Activated T-cell treated with anti-CD3 and anti-CD28 coated beads, Interleukin-2, amount 50 U/mL, for 4 hours (primary cell): ENCODE data around the gene YTHDF1. TPM values are rescaled to one million over a fixed set of nuclear protein-coding genes. Genes with fewer than 3 reads are reported as not detected.

Experiments used
- ATAC-seq, 2 donors: fragments of 200-7000 bp; cut with Tn5 transposase; one replicate each; pipeline ENCODE4 v1.10.0; 2021
- DNase-seq: peaks from one replicate; pipeline ENCODE4 v3.0.0-alpha.2; 2020
- H3K27me3 Mint-ChIP-seq: one replicate; pipeline ENCODE4 v1.8.0; 2021; ENCODE audit warnings: low read depth, mixed read lengths
- H3K36me3 Mint-ChIP-seq: one replicate; pipeline ENCODE4 v1.8.0; 2022; ENCODE audit warnings: mixed read lengths; ENCODE audit not compliant: insufficient read depth
- H3K4me1 Mint-ChIP-seq: one replicate; pipeline ENCODE4 v1.8.0; 2021; ENCODE audit warnings: low read depth, mixed read lengths
- H3K4me3 Mint-ChIP-seq: one replicate; pipeline ENCODE4 v1.8.0; 2021; ENCODE audit warnings: mild to moderate bottlenecking, moderate library complexity, mixed read lengths
- H3K9me3 Mint-ChIP-seq: one replicate; pipeline ENCODE4 v1.8.0; 2021; ENCODE audit warnings: mixed read lengths
- total RNA-seq, 3 donors: library from RNA; stranded (reverse); gene quantifications; one replicate each; pipeline ENCODE4 v1.2.1, GENCODE V29; 2021

Gene YTHDF1
- total RNA-seq, 3 donors from 2014 or later: 53.5 to 59.6 (median 55.6) TPM

DNA sequence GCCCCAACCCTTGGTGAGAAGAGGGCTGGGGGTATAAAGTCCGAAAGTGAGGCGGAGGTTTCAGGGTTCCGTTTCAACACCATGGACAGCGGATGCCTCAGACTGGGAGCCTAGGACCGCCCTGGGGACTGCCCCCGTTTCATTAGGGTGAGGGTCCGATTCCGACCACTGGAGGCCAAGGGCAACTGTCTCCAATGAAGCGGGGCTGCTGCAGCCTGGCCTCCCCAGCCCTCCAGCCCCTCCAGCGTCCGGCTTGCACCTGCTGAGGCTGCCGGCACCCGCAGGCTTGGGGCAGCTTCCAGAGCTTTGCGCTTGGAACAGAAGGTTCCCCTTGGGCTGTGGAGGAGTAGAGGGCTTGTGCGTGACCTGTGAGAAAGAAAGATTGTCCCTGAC lies 39.9 kb downstream of the YTHDF1 start:
- Mint-ChIP-seq H3K4me1 (peaks cover 15% of the 10 kb centered on the region), H3K4me3 (no peak overlapping the region), H3K27me3 (peaks cover 48% of the 10 kb centered on the region), H3K36me3 (no peaks in the 10 kb centered on the region), H3K9me3 (no peaks in the 10 kb centered on the region)
- ATAC-seq (no peak), DNase-seq (no peak)

DNA sequence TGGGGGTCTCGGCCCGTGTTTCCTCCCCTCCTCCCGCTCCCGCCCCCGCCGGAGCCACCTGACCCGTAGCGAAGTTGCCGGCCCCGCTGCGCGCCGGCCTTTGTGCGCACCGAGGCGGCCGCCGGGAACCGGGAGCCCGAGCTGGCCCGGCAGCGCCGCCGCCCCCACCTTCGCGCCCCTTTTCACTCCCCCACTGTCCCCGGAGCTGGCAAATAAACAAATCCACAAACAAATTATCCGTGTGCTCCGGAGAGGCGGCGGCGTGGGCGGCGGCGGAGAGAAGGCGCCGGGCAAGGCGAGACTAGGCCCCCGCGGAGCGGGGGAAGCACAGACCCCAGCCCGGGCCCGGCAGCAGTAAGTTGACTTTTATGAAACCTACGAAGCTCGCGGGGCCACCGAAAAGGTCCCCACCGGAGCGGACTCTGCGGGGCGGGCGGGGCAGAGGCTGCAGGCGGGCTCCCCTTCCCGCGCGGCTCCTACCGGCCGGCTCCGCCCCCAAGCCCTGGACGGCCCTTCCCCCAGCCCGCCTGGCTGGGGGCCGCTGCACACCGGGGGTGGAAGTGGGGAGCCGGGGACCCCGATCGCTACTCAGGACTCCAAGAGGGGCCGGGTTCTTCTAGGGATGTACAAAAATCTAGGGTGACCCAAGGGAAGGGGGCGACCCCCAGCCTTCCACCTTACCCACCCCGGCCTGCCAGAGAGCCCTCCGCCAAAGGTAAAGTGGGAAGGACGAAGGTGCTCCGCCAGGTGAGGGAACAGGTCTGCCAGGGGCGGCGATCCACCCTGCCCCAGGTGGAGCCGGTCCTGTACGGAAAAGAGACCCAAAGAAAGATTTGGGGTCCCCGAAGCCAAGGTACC lies 40.7 kb downstream of the YTHDF1 start:
- Mint-ChIP-seq H3K4me1 (peaks cover 15% of the 10 kb centered on the region), H3K9me3 (no peaks in the 10 kb centered on the region), H3K36me3 (no peaks in the 10 kb centered on the region), H3K4me3 (no peak overlapping the region), H3K27me3 (peaks cover 42% of the 10 kb centered on the region)
- ATAC-seq (no peak), DNase-seq (no peak)

DNA sequence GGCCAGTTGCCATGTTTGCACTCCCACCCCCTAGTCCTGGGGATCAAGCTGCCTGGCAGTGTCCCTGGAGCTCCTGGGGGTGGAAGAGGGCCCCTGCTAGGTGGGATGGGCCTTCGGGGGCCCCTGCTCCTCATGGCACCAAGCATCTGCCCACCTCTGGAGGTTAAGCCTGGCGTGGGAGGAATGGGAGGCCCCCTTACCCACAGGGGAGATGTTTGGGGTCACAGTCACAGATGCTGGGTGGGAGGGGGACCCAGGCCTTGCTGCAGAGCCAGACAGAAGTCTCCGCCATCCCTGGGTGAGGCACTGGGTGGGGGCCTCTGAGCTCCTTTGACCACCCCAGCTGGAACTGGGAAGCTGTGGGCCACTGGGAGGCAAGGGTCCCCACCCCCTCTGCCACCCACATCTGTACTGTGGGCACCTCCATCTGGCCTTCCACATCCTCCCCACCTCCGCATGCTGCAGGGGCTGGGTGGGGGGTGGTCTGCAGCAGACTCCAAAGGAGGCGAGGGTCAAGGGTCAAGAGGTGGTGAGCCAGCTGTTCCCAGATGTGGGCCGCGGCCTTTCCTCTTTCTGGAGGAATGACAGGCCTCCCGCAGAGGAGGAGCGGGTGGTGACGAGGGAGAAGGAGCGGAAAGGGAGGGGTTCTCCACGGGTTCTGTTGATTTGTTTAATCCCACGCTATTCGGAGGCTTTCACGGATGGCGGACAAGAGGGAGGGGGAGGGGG lies 41.5 kb downstream of the YTHDF1 start:
- Mint-ChIP-seq H3K27me3 (peaks cover 36% of the 10 kb centered on the region), H3K36me3 (no peaks in the 10 kb centered on the region), H3K4me3 (no peak overlapping the region), H3K4me1 (peaks cover 12% of the 10 kb centered on the region), H3K9me3 (no peaks in the 10 kb centered on the region)
- no peak for DNase-seq
- no peak for ATAC-seq

DNA sequence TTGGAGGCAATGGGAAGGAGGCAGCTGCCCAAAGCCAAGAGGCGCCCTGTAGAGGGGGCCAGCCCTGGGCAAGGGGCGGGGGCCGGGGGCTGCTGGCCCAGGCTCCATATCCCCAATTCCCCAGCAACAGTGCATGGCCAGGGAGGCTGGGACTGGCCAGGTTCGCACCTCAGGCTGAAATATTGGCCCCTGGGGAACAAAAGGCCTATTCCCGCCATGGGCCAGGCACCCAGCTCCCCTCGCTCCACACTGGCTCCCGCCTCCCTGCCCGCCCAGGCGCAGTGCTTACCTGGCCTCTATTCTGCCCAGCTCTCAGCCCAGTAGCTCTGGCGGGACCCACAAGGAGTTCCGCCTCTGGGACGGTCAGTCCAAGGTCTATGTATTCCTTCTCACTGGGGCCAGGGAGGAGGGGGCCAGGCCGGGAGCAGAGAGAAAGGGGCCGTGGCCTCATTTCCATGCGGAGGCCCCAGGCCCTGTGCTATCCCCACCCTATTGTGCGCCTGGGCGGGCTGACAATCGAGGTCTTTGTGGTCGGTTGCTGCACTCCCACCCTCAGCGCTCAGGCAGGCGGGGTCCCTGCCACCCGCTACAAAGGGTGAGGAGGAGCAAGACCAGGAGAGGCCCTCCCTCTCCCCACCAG lies 42.3 kb downstream of the YTHDF1 start:
- DNase-seq: no peak
- H3K4me1 Mint-ChIP-seq: peaks cover 10% of the 10 kb centered on the region
- H3K36me3 Mint-ChIP-seq: no peaks in the 10 kb centered on the region
- H3K9me3 Mint-ChIP-seq: no peaks in the 10 kb centered on the region
- ATAC-seq: no peak
- H3K4me3 Mint-ChIP-seq: no peak overlapping the region
- peaks cover 35% of the 10 kb centered on the region for H3K27me3 Mint-ChIP-seq

DNA sequence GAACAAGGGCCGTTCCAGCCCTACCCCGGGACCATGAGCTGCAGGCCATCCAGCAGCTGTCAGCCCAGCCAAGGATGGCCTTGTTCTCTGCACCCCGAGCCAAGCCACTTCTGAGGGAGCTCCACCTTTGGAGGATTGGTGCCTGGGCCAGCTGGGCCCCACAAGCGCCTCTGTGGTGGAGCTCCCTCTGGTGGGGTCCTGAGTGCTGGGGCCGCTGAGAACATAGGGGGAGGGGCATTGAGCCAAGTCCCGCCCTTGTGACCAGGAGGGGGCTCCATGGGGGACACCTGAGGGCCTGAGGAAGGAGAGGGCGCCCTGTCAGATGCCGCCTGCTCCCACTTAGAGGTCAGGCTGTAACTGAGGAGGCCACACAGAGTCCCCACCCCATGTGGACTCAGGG lies 43.2 kb downstream of the YTHDF1 start:
- ATAC-seq (no peak), DNase-seq (no peak)
- Mint-ChIP-seq H3K4me3 (no peak overlapping the region), H3K36me3 (no peaks in the 10 kb centered on the region), H3K4me1 (peaks cover 8% of the 10 kb centered on the region), H3K27me3 (peaks cover 33% of the 10 kb centered on the region), H3K9me3 (no peaks in the 10 kb centered on the region)

DNA sequence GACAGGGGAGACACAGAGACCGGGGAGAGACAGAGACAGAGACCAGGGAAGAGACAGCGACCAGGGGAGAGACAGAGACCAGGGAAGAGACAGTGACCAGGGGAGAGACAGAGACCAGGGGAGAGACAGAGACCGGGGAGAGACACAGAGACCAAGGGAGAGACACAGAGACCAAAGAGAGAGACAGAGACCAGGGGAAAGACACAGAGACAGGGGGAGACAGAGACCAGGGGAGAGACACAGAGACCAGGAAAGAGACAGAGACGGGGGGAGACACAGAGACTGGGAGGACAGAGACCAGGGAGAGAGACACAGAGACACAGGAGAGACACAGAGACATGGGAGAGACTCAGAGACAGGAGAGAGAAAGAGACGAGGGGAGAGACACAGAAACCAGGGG lies 43.9 kb downstream of the YTHDF1 start:
- no peaks in the 10 kb centered on the region for H3K9me3 Mint-ChIP-seq
- no peaks in the 10 kb centered on the region for H3K36me3 Mint-ChIP-seq
- ATAC-seq (no peak), DNase-seq (no peak)
- H3K4me1 Mint-ChIP-seq: peaks cover 6% of the 10 kb centered on the region
- no peak overlapping the region for H3K4me3 Mint-ChIP-seq
- H3K27me3 Mint-ChIP-seq: peaks cover 31% of the 10 kb centered on the region

DNA sequence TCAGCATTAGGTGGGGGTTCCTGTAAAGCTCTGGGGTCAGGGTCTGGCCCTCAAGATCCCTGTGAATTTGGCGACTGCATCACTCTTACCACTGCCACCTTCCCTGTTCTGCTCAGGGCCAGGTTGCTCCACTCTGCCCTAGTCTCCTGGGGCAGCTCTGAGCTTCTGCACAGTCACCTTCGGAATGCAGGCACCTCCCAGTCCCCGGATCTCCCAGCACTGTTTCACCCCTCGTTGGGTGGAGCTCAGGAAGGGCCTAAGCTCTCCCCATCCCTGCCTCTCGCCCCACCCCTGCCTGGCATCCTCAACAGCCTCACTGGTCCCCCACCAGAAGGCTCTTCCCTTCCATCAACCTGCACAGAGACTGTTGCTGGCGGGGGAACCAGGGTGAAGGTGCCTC lies 46.2 kb downstream of the YTHDF1 start:
- no peak for ATAC-seq
- Mint-ChIP-seq H3K36me3 (no peaks in the 10 kb centered on the region), H3K4me3 (no peak overlapping the region), H3K4me1 (no peaks in the 10 kb centered on the region), H3K9me3 (no peaks in the 10 kb centered on the region), H3K27me3 (peaks cover 17% of the 10 kb centered on the region)
- no peak for DNase-seq

DNA sequence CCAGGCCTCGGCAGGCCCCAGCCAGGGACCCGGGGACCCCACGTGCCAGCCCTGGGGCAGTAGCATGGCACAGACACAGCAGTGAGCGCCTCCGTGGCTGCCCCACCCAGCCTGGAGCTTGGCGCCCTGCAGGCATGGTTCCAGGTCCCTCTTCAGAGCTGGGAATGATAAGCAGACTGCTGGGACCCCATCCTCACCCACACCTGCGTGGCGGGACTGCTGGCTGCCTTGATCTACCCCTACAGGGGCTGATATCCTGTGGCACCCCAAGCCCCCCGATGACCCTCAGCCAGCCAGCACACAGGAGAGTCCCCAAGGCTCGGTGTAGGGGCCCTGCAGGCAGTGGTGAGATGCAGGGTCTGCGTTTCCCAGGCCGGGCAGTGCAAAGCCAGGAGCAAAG lies 47.1 kb downstream of the YTHDF1 start:
- no peak for ATAC-seq
- Mint-ChIP-seq H3K9me3 (no peaks in the 10 kb centered on the region), H3K4me1 (no peaks in the 10 kb centered on the region), H3K27me3 (peaks cover 12% of the 10 kb centered on the region), H3K36me3 (no peaks in the 10 kb centered on the region), H3K4me3 (no peak overlapping the region)
- DNase-seq: no peak

DNA sequence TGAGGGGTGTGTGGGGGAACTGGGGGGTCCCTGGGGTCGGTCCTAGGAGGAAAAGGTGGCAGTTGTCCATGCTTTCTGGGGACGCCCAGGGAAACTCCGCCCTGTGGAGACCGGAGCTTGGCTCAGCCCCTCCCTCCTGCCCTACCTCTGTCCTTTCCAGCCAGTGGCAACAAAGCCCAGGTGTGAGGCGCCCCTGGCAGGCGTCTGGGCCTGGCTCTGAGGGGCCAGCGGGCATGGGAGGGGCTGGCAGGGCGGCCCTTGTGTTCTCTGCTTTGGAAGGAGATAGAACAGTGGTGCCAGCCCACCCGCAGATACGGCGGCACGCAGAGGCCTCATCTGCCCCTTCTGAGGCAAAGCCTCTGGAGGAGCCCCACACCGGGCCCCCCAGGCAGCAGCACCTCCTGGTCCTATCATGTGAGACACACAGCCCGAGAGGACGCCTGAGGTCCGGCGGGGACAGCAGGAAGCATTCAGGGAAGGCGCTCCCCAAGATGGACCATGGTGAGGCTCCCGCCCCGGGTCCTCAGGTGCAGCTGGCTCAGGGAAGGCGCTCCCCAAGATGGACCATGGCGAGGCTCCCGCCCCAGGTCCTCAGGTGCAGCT lies 47.9 kb downstream of the YTHDF1 start:
- DNase-seq (no peak), ATAC-seq (no peak)
- no peak overlapping the region for H3K4me3 Mint-ChIP-seq
- no peaks in the 10 kb centered on the region for H3K4me1 Mint-ChIP-seq
- H3K9me3 Mint-ChIP-seq: no peaks in the 10 kb centered on the region
- no peaks in the 10 kb centered on the region for H3K36me3 Mint-ChIP-seq
- H3K27me3 Mint-ChIP-seq: peaks cover 13% of the 10 kb centered on the region

DNA sequence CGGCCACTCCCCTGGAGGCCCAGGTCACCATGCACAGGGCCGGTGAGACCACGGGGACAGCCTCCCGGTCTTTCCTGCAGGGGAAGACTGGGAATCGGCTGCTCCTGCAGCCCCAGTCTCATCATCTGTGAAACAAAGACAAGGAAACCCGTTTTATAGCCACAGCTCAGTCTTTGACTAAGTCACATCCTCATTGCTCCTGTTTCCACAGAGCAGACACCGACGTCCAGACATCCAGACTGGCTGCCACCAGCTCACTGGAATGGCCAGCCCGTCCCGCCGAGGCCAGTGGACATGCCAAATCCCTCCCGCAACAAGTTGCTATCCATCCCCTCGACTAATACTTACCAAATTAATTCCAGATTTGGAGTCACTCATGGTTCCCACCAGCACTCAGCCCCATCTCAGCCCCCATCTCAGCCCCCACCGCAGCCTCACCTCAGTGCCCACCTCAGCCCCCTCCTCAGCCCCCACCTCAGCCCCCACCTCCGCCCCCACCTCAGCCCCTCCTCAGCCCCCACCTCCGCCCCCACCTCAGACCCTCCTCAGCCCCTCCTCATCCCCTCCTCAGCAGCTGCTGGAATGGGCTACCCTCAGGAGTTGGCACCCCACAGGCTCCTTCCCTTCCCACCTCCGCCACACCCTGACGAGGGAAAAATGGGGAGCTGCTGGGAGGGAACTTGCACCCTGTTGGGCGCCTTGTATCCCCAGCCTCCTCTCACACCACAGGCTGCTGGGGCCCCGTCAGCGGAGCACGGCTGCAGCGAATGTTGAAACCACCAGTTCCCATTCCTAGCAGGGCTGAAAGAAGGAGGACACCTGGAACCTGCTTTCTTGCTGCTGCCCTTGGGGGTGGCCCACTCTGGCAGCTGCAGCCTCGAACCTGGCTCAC lies 48.7 kb downstream of the YTHDF1 start:
- Mint-ChIP-seq H3K4me1 (peaks cover 2% of the 10 kb centered on the region), H3K36me3 (no peaks in the 10 kb centered on the region), H3K4me3 (no peak overlapping the region), H3K27me3 (peaks cover 15% of the 10 kb centered on the region), H3K9me3 (no peaks in the 10 kb centered on the region)
- DNase-seq: no peak
- ATAC-seq: no peak

DNA sequence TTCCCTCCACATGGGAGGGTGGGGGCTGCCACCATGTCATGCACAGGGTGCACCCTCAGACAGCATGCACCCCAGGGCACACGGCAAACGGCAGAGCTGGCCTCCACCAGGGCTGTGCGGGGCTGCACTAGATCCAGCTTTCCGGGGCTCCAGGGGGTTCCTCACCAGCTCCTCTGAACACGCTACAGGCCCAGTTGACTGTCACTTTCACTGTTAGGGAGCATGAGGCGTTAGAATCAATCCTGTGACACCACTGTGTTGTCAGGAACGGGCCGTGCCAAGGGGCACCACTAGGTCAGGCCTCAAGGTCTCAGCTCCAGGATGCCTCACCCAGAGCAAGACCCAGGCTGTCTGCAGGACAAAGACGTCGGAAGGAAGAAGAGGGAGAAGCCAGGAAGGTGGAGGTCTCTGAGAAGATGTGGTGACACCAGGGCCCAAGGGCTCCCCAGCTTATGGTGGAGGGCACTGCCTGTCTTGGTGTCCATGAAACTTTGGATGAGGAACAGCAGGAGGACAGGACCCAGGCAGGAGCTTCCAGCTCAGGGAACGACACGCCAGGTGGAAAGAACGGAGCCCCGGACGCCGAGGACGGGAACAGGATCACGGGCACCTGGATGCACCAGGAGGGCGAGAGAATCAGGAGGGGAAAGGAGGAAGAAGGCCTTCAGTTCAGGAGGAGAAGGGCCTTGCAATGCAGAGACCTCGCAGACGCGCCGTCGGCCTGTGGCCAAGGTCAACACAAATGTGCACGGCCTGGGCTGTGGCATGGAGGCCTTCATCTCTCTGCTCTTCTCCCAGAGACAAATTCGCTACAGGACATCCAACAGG lies 49.5 kb downstream of the YTHDF1 start:
- no peak overlapping the region for H3K4me3 Mint-ChIP-seq
- peaks cover 2% of the 10 kb centered on the region for H3K4me1 Mint-ChIP-seq
- H3K27me3 Mint-ChIP-seq: peaks cover 19% of the 10 kb centered on the region
- no peaks in the 10 kb centered on the region for H3K9me3 Mint-ChIP-seq
- no peaks in the 10 kb centered on the region for H3K36me3 Mint-ChIP-seq
- ATAC-seq (no peak), DNase-seq (no peak)

DNA sequence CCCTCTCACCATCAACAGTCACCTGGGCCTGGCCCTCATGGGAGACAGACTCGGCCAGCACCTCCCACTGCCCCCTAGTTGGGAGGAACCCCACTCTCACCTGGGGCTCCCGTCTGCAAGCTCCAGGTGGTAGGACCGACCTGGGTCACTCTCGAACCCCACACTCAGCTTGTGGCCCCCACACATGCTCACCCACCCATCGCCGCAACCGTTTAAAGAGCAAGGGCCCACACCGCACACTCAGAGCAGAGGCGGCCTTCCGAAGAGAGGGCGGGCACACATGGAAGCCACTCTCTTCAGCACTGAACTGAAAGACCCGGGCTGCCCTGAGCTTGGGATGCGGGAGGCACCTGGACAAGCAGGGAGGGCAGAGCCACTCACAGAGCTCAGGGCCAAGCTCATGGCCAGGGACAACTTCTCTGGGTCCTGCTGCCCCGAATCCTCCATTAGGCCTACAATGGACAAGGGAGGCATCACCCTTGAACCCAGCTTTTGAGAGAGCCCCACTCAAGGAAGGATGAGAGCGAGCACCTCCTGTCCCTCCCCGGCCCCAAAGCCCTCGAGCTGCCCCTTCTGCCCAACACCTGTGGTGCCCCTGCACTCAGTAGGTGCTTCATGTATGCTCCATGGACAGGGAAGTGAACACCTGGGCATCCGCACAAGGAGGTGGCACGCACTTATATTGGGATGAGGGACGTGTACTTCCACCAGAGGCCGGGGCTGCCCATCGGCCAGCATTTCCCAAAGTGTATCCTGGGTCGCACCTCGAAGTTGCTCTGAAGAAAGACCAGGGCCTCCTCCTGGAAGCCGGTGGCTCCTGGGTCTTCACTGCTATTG lies 50.4 kb downstream of the YTHDF1 start:
- no peak for DNase-seq
- no peaks in the 10 kb centered on the region for H3K9me3 Mint-ChIP-seq
- no peak overlapping the region for H3K4me3 Mint-ChIP-seq
- H3K4me1 Mint-ChIP-seq: peaks cover 2% of the 10 kb centered on the region
- H3K27me3 Mint-ChIP-seq: peaks cover 18% of the 10 kb centered on the region
- no peaks in the 10 kb centered on the region for H3K36me3 Mint-ChIP-seq
- ATAC-seq: no peak
